GM18909 (cell line): ENCODE results near the gene ALLC.

Experiments
- ATAC-seq: cut with Tn5 transposase; IDR thresholded peaks from one replicate; pipeline ENCODE4 v1.9.1; 2021; ENCODE audit warnings: mild to moderate bottlenecking; ENCODE audit not compliant: unreplicated experiment, poor library complexity

Gene ALLC

DNA sequence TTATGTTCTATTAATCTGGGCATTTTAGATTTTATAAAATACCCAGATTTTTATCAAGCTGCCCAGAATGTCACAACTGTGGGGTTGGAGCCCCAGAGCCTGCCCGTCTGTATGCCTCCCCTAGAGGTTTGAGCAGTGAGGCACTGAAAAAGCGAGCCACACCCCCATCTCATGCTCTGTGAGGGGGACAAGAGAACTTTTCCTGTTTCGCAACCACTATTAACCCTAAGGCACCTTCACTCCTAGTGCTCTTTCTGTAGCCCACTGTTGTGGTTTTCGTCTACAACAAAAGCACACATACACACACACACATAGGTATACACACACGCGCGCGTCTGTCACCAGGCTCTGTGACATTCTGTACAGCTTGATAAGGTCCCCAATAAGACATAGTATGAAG lies 83.4 kb downstream of the ALLC start:
- no peak for ATAC-seq

DNA sequence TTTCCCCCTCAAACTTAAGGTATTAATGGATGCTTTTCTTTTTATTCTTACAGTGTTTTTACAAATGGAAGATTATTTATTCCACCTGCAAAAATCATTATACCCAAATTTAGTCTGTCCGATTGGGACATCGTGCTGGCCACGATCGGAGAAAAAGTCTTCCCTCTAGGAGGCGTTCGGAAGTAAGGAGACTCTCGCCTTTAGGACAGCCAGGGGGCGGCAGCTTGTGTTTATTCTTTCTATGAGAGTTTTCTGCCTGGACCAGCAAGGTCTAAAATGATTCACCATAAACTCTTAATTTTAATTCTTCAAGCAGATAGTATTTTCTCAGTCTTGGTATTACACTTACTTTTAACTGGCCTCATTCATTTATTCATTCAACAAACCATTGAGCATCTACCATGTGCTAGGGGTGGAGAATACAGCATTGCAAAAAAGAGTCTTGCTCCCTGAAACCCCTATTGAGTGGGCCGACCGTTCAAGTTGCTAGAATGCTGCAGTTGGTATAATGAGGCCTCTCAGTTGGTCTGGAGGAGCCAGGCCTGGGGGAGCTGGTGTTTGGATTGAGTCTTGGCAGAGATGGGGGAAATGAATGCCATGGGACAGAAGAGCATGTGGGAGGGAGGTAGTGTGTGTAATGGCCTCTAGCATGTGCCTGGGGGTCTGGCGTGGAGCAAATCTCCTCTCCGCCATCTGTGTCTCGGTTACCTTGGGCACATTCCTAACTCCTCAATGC lies 84.0 kb downstream of the ALLC start:
- no peak for ATAC-seq

DNA sequence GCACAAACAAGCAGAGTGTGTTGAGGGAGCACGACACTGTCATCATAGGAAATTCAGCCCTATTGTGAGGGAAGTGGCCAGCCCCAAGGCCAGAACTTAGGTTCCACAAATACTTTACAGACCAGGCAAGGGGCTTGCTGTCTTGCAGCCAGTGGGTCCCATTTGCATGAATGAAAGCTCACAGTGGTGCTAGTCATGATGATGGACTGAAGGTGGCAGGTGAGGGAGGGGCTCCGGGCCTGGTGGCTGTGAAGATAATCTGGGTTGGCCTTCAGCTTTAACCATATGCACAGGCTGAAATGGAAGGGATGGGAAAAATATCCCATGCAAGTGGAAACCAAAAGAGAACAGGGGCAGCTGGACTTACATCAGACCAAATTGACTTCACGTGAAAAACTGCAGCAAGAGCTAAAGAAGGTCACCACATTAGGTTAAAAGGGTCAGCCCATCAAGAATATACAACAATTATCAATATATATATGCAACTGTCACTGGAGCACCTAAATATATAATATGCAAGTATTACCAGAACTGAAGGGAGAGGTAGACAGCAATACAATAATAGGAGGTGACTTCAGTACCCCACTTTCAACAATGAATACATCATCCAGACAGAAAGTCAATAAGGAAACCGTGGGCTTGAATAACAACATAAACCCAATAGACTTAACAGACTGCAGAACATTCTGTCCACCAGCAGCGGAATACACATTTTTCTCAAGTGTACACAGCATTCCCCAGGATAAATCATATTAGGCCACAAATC lies 84.9 kb downstream of the ALLC start:
- ATAC-seq = no peak

DNA sequence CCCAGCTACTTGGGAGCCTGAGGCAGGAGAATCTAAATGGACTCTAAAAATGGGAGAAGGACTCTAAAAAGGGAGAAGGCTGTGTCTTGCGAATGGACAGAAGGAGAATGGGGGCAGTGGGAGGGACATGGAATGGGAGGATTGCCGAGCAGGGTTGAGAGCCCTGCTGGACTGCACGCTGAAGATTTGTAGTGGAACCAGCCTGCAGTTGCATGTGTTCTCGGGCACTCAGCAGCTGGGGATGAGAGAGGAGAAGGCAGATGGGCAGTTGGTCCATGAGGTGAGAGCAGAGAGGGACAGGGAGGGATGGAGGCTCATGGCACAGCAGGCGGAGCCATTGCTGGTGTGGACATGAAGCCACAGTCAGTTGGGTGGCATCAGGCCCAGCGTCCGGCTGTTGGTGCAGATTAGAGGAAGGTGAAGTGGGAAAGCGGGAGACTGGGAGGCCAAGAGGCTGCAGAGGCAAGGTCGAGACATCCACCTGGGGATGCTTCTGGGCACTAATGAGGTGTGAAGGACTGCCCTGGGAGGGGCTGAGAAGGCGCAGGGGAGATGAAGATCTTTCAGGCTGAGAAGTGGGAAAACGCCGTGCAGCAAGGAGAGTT lies 86.1 kb downstream of the ALLC start:
- no peak for ATAC-seq

DNA sequence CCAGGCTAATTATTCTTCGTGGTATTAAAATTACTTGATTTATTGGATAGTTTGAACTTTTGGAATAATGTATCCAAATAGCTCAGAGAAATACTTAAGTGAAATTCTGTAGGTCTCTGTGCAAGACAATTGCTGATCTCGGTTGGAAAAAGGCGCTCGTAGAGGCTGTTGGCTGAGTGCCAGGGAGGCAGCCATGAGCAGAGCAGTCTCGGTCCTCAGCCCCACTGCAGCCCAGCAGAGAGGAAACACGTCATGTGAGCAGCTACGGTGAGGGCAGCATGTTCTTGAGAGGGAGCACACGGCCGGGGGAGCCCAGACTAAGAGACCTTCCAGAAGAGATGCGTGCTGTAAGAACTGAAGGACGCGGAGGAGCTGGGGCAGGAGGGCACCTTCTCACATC lies 87.9 kb downstream of the ALLC start:
- ATAC-seq = no peak

DNA sequence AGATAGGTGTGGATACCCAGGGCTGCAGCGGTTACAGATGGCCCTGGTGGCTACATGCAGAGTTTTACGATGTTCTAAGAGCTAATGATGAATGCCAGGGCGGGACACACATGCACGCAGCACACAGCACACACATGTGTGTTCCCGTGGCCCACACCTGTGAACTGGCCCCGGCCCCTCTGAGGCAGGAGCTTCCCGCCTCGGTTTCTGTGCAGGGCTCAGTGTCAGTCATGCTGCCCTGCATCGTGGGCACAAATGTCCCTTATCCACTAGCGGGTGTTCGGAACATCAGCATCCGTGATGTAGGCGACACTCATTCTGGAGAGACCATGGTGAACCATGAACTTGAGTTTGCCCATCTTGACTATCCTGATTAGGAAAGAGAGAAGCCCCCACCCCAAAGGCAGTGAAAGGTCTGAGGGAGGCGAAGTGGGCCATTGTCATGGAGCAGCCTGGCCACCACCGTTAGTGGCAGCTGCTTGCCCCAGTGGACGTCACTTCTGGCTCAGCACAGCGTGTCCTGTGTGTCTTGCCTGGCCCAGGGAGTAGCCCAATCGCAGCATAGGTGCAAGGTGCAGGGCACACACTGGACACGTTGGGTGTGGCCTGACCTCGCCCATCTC lies 89.1 kb downstream of the ALLC start:
- no peak for ATAC-seq

DNA sequence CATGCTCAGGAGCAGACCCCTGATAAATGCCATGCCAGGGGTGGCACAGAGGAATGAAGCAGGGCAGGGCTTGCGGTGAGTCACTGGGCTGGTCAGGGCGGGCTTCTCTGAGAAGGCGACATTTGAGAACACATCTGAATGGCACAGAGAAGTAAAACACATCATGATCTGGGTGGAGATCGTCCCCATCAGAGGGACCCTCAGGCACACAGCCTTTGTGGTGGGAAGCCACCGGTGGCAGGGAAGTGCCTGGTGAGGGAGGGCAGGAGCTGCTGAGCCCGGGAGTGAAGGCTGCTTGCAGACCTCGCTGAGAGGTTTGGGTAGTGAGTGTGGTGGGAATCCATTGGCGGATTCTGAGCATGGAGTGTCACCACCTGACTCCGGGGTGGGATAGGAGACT lies 89.8 kb downstream of the ALLC start:
- no peak for ATAC-seq

DNA sequence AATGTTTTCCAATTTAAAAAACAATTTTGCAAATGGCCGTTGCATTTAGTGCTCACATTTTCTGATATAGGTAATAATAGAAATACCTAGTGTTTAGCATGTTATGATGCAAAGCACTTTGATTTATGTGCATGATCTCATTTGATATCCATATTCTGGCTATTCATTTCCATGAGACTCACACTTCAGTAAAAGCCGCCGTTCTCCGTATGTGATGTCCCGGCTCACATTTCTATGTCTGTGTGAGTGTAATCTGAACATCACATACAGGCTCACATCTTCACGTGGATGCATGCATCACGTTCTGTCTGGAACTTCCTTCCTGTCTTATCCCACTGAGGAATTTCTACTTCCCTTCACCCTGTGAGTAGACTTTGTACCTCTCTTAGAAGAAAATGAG lies 91.2 kb downstream of the ALLC start:
- ATAC-seq = no peak

DNA sequence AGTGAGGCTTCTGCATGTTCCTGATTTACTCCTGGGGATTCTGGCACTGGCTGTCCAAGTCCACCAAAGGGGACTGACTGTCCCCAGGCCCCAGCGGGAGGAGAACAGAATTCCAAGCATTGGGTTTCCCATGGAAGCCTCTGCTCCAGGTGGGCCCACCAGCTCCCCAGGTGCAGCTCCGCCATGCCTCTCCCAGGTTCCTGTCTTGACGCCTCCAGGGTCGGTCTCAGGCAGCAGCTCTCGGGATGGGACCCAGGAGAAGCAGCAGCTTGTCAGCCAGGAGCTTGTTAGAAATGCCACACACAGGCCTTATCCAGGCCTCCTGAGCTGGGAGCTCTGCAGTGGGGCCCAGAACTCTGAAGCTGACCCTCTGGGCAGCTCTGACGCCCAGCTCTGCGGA lies 93.3 kb downstream of the ALLC start:
- ATAC-seq = no peak

DNA sequence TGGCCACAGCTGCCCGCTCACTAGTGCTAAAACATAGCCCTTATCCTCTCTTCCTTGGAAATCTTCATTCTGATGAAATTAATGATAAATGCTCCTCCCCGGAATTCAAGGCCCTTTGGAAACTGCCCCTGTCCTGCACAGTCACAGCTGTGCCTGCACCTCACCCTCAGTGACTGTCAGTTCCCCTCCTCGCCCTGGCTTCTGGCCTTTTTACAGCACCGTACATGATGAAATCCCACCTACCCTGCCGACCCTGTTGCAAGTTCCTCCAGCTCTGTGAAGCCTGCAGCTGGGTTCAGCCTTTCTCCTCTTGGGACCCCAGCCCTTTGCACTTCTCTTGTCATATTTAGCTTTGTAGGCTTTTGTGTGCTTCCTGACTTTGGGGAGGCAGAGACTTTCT lies 93.8 kb downstream of the ALLC start:
- ATAC-seq = no peak
